ENCODE results near the gene RIT2.

Gene RIT2

GRCh38 chr18:42922363-42922762, 193.1 kb downstream of the RIT2 start:
- DNase-seq = no peak

- DNase-seq = no peak
Measured at GRCh38 chr18:42921226-42921737, 194.2 kb downstream of the RIT2 start.

GRCh38 chr18:42920621-42921020, 194.9 kb downstream of the RIT2 start:
- no peak for DNase-seq

DNA sequence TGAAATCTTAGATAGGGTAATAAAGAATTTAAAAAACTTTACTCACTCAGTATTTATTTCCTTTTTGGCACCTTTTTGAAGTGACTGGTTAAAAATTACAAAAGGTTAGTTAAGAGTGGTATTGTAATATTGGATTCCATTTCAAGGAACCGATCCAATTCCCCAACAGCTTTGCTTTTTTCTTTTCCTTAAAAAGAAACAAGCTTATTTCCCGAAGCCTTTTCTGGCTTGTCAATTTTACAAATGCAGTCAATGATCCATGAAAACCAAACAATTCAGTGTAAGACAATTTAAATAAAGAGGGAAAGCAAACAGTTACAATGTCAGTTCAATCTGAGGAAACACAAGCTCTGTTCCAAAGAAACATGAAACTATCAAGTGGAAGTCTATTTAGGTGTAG, 200.2 kb downstream of the RIT2 start:
- DNase-seq = no peak

GRCh38 chr18:42914476-42914875, 201.0 kb downstream of the RIT2 start:
- DNase-seq = no peak

- DNase-seq = no peak
Measured at GRCh38 chr18:42909095-42909494, 206.4 kb downstream of the RIT2 start.

GRCh38 chr18:42906761-42907160, 208.7 kb downstream of the RIT2 start:
- DNase-seq = no peak

GRCh38 chr18:42901161-42901560, 214.3 kb downstream of the RIT2 start:
- DNase-seq = no peak

DNA sequence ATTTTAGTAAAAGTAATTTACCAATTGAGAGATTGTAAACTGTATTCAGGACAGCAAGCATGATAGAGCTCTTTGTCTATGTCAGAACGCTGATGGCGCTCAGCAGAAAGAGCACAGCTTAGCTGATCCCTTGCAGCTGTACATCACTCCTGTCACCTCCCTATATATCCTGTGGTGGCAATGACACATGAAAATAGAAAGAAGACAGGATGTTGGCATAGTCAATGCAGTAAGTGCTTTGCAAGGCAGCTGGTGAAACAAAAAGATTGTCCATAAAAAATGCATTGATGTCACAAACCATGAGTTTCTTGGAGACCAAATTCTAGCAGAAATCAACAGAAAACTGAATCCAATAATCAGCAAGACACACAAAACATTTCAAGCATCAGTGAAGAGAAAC, 221.5 kb downstream of the RIT2 start:
- DNase-seq = no peak

DNA sequence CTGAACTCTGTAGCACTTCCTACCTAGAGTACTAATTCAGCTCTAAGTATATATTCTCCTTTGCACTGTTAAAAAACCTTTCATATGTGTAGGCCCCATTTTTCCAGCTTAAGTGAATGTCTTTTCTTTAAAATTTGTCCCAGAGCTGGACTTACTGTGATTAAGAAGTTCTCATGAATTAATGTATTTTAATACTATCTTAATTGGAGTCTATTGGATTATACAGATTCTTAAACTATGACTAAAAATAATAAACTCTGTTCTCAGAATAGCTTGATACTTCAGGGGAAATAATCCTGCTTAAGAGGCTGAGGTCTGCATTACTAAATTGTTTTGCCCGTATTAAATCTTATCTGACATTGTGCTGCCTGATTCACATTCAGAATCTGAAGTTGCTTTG, 223.3 kb downstream of the RIT2 start:
- DNase-seq = no peak

DNA sequence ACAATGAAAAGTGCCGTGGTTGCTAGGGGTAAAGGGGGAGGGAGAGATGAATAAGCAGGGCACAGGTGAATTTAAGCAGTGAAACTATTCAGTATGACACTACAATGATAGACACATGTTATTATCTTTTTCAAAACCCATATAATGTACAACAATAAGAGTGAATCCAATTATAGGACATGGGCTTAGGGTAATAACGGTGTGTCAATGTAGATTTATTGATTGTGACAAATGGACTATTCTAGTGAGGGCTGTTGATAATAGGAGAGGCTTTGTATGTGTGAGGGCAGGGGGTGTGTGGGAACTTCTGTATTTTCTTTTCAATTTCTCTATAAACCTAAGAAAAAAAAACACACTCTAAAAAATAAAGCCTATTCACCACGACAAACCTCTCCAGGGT, 223.8 kb downstream of the RIT2 start:
- DNase-seq = no peak

DNA sequence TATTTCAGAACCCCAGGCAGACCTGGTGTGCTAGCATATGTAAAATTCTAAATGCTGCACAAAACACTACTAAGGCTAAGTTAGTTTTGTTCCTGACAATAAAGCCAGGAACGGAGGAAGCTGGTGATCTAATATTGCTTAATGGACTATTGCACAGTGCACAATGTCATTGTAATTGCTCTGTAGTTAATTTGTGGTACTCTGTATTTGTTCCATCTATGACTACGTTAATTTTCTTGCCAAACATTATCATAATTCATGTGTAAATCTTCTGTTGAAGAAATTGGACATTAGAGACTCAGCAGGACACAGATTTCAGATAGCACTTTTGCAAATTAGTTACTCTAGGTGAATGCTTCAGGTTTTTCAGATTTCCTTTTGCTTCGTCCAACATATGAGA, 232.3 kb downstream of the RIT2 start:
- DNase-seq = no peak

DNA sequence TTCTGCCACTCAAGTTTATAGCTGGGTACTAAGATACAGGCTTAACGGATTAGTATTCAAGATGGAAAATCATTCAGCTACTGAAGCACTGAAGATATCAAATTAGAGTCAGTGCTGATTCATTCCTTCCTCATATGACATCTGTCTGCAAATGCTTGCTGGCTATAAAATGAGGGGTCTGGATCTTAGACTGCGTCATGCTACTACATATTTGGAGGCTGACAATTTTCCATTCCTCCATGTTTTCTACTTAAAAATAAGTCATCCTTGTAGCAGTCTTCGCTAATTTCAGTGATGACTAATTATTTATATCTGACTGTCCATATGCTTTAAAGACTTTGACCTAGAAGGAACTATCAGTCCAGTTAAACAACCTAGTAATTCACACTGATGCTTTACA, 233.4 kb downstream of the RIT2 start:
- DNase-seq = no peak

DNA sequence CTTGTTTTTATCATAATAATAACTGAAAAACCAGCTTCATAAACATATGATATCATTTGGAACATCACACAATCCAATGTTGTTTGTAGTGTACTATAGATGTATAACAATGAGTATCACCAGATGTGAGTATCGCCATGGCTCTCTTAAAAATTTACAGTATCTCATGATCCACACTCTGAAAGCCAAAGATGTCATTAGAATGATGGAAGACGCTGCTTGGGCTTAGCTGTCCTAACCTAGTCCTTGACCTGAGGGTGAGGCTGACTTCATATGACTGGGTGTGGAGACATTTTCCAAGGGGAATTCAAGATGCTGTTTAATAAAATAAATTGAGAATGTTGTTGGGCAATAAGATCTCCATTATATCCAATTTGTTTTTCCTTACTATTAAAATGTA, 242.6 kb downstream of the RIT2 start:
- DNase-seq = no peak

DNA sequence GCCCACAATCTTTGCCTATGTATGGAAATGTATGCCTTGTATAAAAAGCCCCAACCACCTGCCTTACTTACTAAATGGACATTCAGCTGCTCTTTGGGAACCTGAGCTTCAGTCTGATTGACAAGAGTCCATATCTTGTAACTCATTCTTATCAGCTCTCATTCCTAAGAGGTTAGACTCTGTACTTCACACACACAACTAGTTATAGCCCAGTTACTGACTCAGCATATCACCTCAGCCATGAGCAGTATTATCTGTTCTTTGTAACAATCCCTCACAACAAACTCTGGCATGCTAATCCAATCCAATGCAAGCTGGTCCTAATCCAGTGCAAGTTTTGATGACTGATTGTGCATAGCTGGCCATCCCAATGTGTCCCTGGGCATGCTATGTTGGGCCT, 250.6 kb downstream of the RIT2 start:
- DNase-seq = no peak

GRCh38 chr18:42861271-42861670, 254.2 kb downstream of the RIT2 start:
- DNase-seq = no peak

GRCh38 chr18:42860548-42860947, 254.9 kb downstream of the RIT2 start:
- no peak for DNase-seq

DNA sequence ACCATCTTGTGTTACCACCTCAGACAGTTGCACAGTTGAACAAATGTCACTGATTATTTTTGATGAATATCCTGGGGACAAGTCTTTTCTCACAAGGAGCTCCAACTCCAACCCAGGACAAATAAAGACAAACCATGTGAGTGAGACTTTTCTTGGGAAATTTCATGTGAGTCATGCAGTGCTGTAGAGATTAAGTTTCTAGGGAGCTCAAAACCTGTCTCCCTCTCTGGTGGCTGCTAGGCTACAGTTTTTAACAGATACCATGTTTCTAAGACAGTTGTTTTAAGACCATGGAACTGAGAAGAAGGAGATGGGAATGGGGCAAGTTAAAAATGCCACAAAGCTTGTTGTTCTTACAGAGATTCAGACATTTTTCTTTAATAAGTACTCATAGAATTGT, 255.5 kb downstream of the RIT2 start:
- DNase-seq = no peak

DNA sequence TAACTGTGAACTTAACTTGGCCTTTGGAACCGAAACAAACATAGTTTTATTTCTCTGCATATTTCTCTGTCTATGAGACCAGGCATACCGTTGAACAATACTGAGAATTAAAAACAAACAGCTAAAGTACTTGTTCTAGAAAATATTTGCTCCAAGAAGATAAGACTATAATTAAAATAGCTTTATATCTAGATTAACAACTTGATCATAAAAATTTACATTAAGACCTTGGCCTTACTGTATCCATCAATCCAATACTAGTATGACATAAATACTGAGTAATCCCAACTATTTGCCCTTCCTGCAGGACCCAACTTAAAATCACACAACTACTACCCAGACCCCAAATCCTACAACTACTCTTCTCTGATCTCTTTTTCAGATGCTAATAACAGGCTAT, 260.9 kb downstream of the RIT2 start:
- no peak for DNase-seq

DNA sequence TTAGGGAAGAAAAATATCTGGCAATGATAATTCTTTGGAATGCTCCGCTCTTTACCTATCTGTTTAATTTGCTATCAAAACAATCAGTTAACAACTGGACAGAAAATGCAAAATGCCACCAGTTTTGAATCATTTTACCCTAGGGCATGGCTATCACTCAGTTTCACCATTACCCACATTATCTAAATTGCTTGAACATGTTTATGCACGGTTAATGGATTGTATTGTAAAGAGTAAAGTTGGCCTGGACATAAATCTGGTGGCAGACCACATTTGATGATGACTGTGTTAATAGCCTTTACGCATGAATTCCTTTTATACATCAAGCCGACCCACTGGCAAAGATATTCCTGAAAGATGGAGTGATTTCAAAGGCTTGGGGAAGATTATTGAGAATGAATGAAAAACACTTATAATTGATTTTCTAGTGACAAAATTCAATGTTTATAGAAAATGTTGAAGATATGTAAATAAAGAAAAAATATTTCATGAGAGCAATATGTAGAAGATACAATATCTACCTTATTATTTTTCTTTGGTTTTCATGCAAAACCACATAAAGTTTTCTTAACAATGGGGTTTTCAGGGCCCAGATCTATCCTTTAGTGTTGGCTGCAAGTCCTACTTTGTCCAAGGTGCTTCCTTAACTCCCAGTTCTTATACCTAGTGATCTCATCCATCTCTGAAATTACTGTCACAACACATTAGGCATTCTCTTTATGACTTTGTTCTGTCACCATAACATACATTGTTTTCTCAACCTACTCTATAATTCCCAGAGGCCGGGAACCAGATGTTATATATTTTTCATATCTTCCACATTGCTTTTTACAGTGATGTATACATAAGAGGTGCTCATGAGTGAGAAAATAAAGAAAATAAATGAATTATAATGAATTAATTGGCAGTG, 265.1 kb downstream of the RIT2 start:
- no peak for DNase-seq

- no peak for DNase-seq
Measured at GRCh38 chr18:42839408-42839807, 276.1 kb downstream of the RIT2 start.

DNA sequence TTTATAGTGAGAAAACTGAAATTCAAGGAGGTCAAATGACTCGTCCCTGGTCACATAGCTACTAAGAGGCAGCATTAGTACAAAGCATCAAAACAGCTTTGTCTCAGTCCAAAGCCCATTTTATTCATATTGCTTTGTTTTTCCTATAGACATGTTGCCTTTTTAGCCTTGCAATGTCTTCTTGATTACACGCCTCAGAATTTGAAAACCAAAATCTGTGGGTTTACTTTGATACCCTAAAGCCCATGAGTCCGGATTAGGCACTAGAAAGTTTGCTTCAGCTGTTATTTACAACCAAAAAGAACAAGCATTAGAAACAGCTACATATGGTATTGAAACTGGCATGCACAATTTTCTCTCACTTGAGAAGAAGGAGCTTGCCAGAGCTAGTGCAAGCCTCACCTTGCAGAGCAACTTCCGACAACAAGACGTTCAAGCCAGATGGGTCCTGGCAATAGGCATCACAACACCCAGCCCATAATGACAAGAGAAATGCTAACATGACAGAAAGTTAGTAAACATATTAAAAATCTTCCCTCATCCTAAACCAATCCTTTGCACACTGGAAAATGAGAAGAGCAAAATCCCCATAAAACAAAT, 276.8 kb downstream of the RIT2 start:
- DNase-seq = no peak

DNA sequence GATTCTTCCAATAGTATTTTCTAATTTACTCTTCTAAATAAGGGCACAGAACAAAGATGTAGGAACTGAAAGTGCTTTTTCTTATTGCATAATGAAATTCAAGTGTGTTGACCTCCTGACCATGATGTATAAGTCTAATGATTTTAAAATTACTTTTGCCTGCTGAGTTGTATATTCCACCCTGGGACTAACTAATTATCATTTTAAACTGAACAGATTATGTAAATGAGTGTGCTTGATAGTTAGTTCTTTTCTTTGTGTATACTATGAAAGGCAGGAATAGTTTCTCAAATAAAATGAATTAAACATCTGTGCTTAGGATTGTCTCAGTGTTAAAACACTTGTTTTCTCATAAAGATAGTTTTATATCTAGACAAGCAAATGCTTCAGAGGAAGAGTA, 284.5 kb downstream of the RIT2 start:
- DNase-seq = no peak

GRCh38 chr18:42828881-42829280, 286.6 kb downstream of the RIT2 start:
- no peak for DNase-seq

DNA sequence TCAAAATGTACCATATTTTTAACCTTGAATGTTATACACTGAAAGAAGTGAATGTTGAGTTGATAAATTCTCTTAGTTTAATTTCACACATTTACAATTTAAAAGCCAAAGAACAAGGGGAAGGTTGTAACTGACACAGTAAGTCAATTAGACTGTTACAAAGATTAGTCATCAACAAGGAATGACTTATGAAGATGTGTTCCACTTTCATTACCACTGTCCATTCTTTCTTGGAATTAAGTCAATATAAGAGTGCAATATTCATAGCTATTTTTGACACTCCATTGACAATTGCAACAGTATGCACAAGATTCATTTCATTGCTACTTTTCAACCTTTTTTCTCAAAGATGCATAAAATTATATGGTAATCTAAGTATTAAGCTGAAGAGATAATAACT, 291.3 kb downstream of the RIT2 start:
- no peak for DNase-seq

All from activated CD4-positive, CD25-positive, alpha-beta regulatory T cell treated with anti-CD3 and anti-CD28 coated beads, Interleukin-2, amount 50 U/mL, for 72 hours (primary cell).